Heart left ventricle (tissue), 16 donors: ENCODE measurements around the gene FAM171A2. TPM values are rescaled to one million over a fixed set of nuclear protein-coding genes. Genes with fewer than 3 reads are reported as not detected.

Experiments
- ATAC-seq, 4 donors: fragments of 200-7000 bp; cut with Tn5 transposase; one replicate each; pipeline ENCODE4 v1.9.1; 2020 to 2022; ENCODE audit warnings: moderate library complexity in 4 of 4, mild to moderate bottlenecking in 3 of 4, moderate number of reproducible peaks in 1 of 4
- DNase-seq, 5 donors: peaks; one replicate each; pipeline ENCODE4 v3.0.0-alpha.2; 2020
- H3K27ac ChIP-seq, 12 donors: fragments of 200-600 bp; sonication (generic) in 4 of 12; one replicate each; pipeline versions ENCODE4 v1.5.0 to v1.8.0; 2016 to 2022; ENCODE audit warnings: mild to moderate bottlenecking in 2 of 12
- H3K27me3 ChIP-seq, 9 donors: fragments of 200-600 bp; sonication (generic) in 2 of 9; one replicate each; pipeline versions ENCODE4 v1.5.1 to v1.8.0; 2016 to 2022; ENCODE audit warnings: mild to moderate bottlenecking in 3 of 9
- H3K36me3 ChIP-seq, 9 donors: fragments of 200-600 bp; sonication (generic) in 2 of 9; one replicate each; pipeline versions ENCODE4 v1.5.0 to v1.8.0; 2018 to 2022; ENCODE audit warnings: mild to moderate bottlenecking in 2 of 9
- H3K4me1 ChIP-seq, 12 donors: fragments of 200-600 bp; sonication (generic) in 4 of 12; one replicate each; pipeline versions ENCODE4 v1.5.0 to v1.8.0; 2016 to 2022; ENCODE audit warnings: mild to moderate bottlenecking in 3 of 12
- H3K4me3 ChIP-seq, 12 donors: fragments of 200-600 bp; sonication (generic) in 4 of 12; one replicate each; pipeline versions ENCODE4 v1.5.0 to v1.8.0; 2017 to 2022; ENCODE audit warnings: mild to moderate bottlenecking in 9 of 12, moderate library complexity in 4 of 12
- H3K9me3 ChIP-seq, 12 donors: fragments of 200-600 bp; sonication (generic) in 4 of 12; one replicate each; pipeline versions ENCODE4 v1.5.0 to v1.8.0; 2016 to 2022; ENCODE audit warnings: mild to moderate bottlenecking in 1 of 12
- POLR2A ChIP-seq, 2 donors: fragments of 450-650 bp; IDR thresholded peaks; one replicate each; pipeline ENCODE4 v1.6.1; 2017; ENCODE audit warnings: antibody characterized with exemption in 2 of 2, mild to moderate bottlenecking in 2 of 2, moderate library complexity in 2 of 2
- WGBS, 4 donors: extraction: QIAGEN DNeasy Blood & Tissue Kit in 2 of 4; methylation state at CpG; one replicate each; pipeline versions ENCODE4 v1.1.5 to v1.1.7; 2013 to 2018; 5-methylcytosine and 5-hydroxymethylcytosine counted together
- intact Hi-C, 10 donors: fragments of 100-400 bp; cut with DNase I; formaldehyde crosslinking; loops; one replicate each; pipeline versions ENCODE4 v1.11.1 to v1.14.2; 2022
- long read RNA-seq, 3 donors: library from polyadenylated mRNA; unstranded; transcript quantifications; one replicate each; pipeline ENCODE4 v2.0.0, GENCODE V29; 2020 to 2021
- polyA plus RNA-seq, 2 donors: library from polyadenylated mRNA; stranded (reverse); fragments of 200-250 nt; gene quantifications; one replicate each; pipeline ENCODE4 v1.2.3, GENCODE V29; 2013
- total RNA-seq, 9 donors: library from RNA; depleted of rRNA in 2 of 9; stranded (reverse); fragments of >200 nt in 2 of 9; fragmentation: NEBNext Ultra II Directional in 3 of 9; extraction: Animal tissue kit (Norgen Biotek cat#: 25700) in 3 of 9; gene quantifications; one replicate each; pipeline versions ENCODE4 v1.1.0 to v1.2.4, GENCODE V29; 2016 to 2023
- TF ChIP-seq, protein P1 (sequence below), 12 donors: fragments of 200-600 bp; sonication (generic) in 4 of 12; IDR thresholded peaks; one replicate each; pipeline versions ENCODE4 v1.5.0 to v1.8.0; 2018 to 2022; ENCODE audit warnings: antibody characterized with exemption in 12 of 12, mild to moderate bottlenecking in 5 of 12
- donor health status: ischemic (EF 13 %, LVEDD 7.1; RV severe dilation, severe dysfunction).
- donor health status: healthy with polysubstance abuse.
- donor health status: DM: no; HTN: yes; CAD: no.
- donor health status: DM: no; HTN: no; CAD: no.
- donor health status: ischemic (EF 25% LVEDD 6.9; RV normal size, moderate dysfunction).
- donor health status: ischemic (EF 25% LVEDD 5.7; RV mildly dilated, moderate dysfunction).
- donor health status: healthy.
- donor health status: DM: yes; HTN: yes; CAD: no.
- donor health status: ischemic (EF 35%, LVEDD 5.7; RV mildly dilated, moderate dysfunction).
- donor health status: nonischemic (EF 11% LVEDD 7.7; RV severe dilation, severe dysfunction).
- donor health status: DM: yes; HTN: yes; CAD: no.
- donor health status: PGD.
- donor health status: ischemic (EF 29% LVEDD 5.4; RV normal size, mild dysfunction).
- donor health status: nonischemic (EF 23%, LVEDD 6.1; RV moderate dilation, normal function).

The FAM171A2 gene
- total RNA-seq (1 to 10 TPM in 3 of 9 donors, under 1 TPM in 6; 0.40 to 2.1 (median 0.87) TPM), polyA plus RNA-seq (under 1 TPM; 0.42 to 0.51 TPM)
- long read RNA-seq, donor 1, partial matches to known transcripts = 5 of 6 reads
- long read RNA-seq, donor 1, other reads (novel, unspliced or antisense) = 1 of 6 reads
- long read RNA-seq, donor 2, partial matches to known transcripts = 0 of 1 reads
- long read RNA-seq, donor 2, other reads (novel, unspliced or antisense) = 1 of 1 reads
- long read RNA-seq, donor 3, partial matches to known transcripts = 1 of 1 reads
- long read RNA-seq, donor 3, other reads (novel, unspliced or antisense) = 0 of 1 reads

DNA sequence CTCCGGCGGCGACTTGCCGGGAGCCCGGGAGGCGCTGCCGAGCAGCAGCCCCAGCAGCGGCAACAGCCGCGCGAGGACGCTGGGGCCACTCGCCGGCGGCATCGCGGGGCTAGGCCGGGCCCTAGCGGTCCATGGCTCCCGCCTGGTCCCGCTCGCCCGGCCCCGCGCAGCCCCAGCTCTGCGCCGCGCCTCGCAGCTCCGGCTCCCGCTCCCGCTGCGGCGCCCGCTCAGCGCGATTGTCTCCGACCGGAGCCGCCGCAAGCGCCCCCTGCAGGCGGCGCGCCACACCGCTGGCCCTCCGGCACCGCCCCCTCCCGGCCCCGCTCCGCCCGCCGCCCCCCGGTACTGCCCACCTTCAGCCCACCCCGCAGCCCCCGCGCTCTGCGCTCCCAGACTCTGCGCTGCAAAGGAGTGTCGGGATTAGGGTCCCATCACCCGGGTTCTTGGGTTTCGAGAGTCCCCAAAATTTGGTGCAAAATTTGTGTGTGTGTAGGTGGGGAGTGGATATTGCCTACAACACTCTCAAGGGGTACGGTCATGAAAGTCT lies at the start of gene FAM171A2:
Gene FAM171A2, minus strand, starts transcription at position 241 of the 547 bp plus-strand sequence. Its CDS starts 139 bp downstream, at position 102.
- Histone ChIP-seq H3K27me3 (peaks cover 0 to 17% (median 0%) of the 10 kb centered on the region in 9 donors), H3K27ac (peak within 1 kb of the TSS in 4 of 12 donors; percentile 23 to 62 (median 39)), H3K36me3 (no peaks in the 10 kb centered on the region), H3K9me3 (no peaks in the 10 kb centered on the region), H3K4me1 (peaks cover 0 to 23% (median 14%) of the 10 kb centered on the region in 12 donors), H3K4me3 (peak within 1 kb of the TSS; percentile 42 to 83 (median 68))
- TF ChIP-seq, protein P1, sequence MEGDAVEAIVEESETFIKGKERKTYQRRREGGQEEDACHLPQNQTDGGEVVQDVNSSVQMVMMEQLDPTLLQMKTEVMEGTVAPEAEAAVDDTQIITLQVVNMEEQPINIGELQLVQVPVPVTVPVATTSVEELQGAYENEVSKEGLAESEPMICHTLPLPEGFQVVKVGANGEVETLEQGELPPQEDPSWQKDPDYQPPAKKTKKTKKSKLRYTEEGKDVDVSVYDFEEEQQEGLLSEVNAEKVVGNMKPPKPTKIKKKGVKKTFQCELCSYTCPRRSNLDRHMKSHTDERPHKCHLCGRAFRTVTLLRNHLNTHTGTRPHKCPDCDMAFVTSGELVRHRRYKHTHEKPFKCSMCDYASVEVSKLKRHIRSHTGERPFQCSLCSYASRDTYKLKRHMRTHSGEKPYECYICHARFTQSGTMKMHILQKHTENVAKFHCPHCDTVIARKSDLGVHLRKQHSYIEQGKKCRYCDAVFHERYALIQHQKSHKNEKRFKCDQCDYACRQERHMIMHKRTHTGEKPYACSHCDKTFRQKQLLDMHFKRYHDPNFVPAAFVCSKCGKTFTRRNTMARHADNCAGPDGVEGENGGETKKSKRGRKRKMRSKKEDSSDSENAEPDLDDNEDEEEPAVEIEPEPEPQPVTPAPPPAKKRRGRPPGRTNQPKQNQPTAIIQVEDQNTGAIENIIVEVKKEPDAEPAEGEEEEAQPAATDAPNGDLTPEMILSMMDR (IDR thresholded peaks at IDR 0.05) = peak; percentile 27 to 97 (median 80)
- TF ChIP-seq POLR2A (IDR thresholded peaks at IDR 0.05) = no peak
- DNase-seq = peak; percentile 48 to 81 (median 61)
- peak in 3 of 4 donors; percentile 57 to 87 (median 79) for ATAC-seq
- 0 to 2% (median 1%) methylated on average over 4 to 63 of the region's 63 CpGs for WGBS, 4 donors
- intact Hi-C loops = no loop called here

DNA sequence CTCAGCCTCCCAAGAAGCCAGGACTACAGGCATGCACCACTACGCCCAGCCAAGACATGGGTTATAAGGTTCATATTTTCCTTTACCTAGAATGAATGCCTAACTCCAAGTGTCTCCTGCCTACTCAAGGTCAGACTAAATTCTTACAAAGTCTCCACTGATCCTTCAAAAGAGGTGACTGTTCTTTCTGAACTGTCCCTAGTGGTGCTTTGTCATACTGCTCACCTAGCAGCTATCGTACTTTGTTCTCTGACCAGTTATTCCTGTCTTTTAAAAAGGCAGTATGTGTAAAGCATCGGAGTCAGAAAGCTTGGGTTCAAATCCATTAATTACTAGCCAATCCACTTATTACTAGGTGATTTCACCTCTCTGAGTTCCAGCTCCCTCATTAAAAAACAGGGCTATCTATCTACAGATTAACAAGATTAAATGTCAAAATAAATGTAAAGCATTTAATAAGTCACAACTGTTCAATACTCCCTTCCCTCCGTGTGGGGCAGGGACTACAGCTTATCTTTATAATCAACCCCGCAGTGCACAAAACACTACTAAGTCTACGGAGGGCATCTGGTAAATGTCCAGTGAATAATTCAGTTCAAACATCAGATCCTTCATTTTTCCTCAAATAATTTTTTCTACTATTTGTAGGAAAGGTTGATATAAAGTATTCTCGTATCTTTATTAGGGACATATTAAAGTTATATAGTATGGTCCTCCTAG lies 45.8 kb upstream of the FAM171A2 start:
- DNase-seq = no peak
- intact Hi-C loops = loop anchor here in 3 of 10 donors (10.0 kb wide), 2 partner anchors 95 to 115 kb away; partner anchors contain the start of gene GPATCH8 (in 1 of the 3)
- TF ChIP-seq POLR2A (IDR thresholded peaks at IDR 0.05) = no peak
- TF ChIP-seq, protein P1 (IDR thresholded peaks at IDR 0.05) = no peak
- no peak overlapping the region for H3K4me3 ChIP-seq
- H3K4me1 ChIP-seq = no peaks in the 10 kb centered on the region
- H3K27me3 ChIP-seq = no peaks in the 10 kb centered on the region
- no peak for ATAC-seq
- 78 to 91% (median 87%) methylated on average over 7 of the region's 7 CpGs for WGBS, 4 donors
- H3K9me3 ChIP-seq = no peaks in the 10 kb centered on the region
- peaks cover 0 to 36% (median 28%) of the 10 kb centered on the region in 9 donors for H3K36me3 ChIP-seq
- H3K27ac ChIP-seq = no peak overlapping the region

DNA sequence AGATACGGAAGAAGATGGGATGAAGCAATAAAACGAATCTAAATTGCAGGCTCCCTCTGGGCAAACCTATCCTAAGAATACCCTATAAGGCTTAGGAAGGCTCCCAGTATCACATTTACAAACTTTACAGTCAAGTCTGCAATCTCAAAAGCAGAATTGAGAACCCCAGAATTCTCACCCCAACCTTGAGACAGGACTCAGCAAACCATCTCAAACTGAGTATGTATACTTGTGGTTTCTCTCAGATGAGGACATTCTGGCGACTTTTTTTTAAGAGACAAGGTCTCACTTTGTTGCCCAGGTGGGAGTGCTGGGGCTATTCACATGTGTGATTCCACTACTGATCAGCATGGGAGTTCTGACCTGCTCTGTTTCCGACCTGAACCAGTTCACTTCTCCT lies 45.1 kb upstream of the FAM171A2 start:
- ATAC-seq = no peak
- no peaks in the 10 kb centered on the region for H3K4me1 ChIP-seq
- intact Hi-C loops = loop anchor here in 3 of 10 donors (10.0 kb wide), 2 partner anchors 96 to 116 kb away; partner anchors contain the start of gene GPATCH8 (in 1 of the 3)
- no peak overlapping the region for H3K27ac ChIP-seq
- no peak for DNase-seq
- peaks cover 0 to 41% (median 31%) of the 10 kb centered on the region in 9 donors for H3K36me3 ChIP-seq
- H3K27me3 ChIP-seq = no peaks in the 10 kb centered on the region
- 94 to 97% (median 96%) methylated on average over 4 of the region's 4 CpGs for WGBS, 4 donors
- TF ChIP-seq, protein P1 (IDR thresholded peaks at IDR 0.05) = no peak
- no peak for TF ChIP-seq POLR2A (IDR thresholded peaks at IDR 0.05)
- H3K4me3 ChIP-seq = no peak overlapping the region
- H3K9me3 ChIP-seq = no peaks in the 10 kb centered on the region
